SU-DHL-6 (cell line): ENCODE results near the gene RIMBP2.

Experiments
- CTCF ChIP-seq: fragments of 200-600 bp; sonication (generic); IDR thresholded peaks from one replicate; pipeline ENCODE4 v1.5.1; 2017; ENCODE audit warnings: antibody characterized with exemption, mild to moderate bottlenecking, low read length, moderate library complexity; ENCODE audit not compliant: insufficient read depth, poor library complexity, severe bottlenecking
- EZH2phosphoT487 ChIP-seq: fragments of 200-600 bp; sonication (generic), shearing (Covaris generic); conservative IDR thresholded peaks from 2 replicates; pipeline ENCODE4 v1.6.1; 2018; ENCODE audit warnings: mild to moderate bottlenecking, antibody characterized with exemption, low read length, moderate library complexity, mixed read lengths

DNA sequence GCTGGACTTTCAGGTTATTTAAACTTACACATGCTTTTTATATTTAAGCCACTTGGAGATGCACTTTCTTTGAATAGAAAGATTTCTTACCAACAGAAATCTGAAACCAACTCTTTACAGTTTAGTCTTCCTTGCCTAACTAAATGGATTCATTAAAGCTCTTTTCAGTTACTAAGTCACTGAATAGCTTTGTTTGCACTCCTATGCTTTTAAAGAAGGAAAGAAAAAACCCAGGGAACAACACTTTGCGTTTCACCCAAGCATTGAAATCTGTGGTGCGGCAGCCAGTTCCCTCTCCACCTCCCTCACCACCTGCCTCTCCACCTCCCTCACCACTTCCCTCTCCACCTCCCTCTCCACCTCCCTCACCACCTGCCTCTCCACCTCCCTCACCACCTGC is 70.3 kb downstream of the RIMBP2 start:
- no peak for TF ChIP-seq CTCF
- no peak for TF ChIP-seq EZH2phosphoT487
